Neural progenitor cell (in vitro differentiated cells): ENCODE data around the gene UQCC3. TPM values are rescaled to one million over a fixed set of nuclear protein-coding genes. Genes with fewer than 3 reads are reported as not detected.

Source experiments
- DNase-seq: peaks from one replicate; pipeline ENCODE4 v3.0.0-alpha.2; 2016; ENCODE audit warnings: low spot score
- H2AFZ ChIP-seq: fragments of 200-600 bp; sonication (generic); replicated peaks from 2 replicates; pipeline ENCODE4 v1.6.1; 2016; ENCODE audit warnings: antibody characterized with exemption
- H3F3A ChIP-seq: fragments of 200-600 bp; sonication (generic); 2 replicates; pipeline ENCODE4 v1.6.1; 2016; ENCODE audit warnings: antibody characterized with exemption, low read depth
- H3K27ac ChIP-seq: fragments of 200-600 bp; sonication (generic); 2 replicates; pipeline ENCODE4 v1.5.1; 2016; ENCODE audit warnings: mild to moderate bottlenecking
- H3K27me3 ChIP-seq: fragments of 200-600 bp; sonication (generic); 2 replicates; pipeline ENCODE4 v1.6.1; 2016; ENCODE audit warnings: mild to moderate bottlenecking, moderate library complexity
- H3K36me3 ChIP-seq: fragments of 200-600 bp; sonication (generic); 2 replicates; pipeline ENCODE4 v1.5.1; 2016
- H3K4me1 ChIP-seq: fragments of 200-600 bp; sonication (generic); 2 replicates; pipeline ENCODE4 v1.6.1; 2016; ENCODE audit warnings: mixed run types
- H3K4me2 ChIP-seq: fragments of 200-600 bp; sonication (generic); 2 replicates; pipeline ENCODE4 v1.6.1; 2016
- H3K4me3 ChIP-seq: fragments of 200-600 bp; sonication (generic); 2 replicates; pipeline ENCODE4 v1.5.1; 2016
- H3K79me2 ChIP-seq: fragments of 200-600 bp; sonication (generic); 2 replicates; pipeline ENCODE4 v1.6.1; 2016; ENCODE audit warnings: low read depth
- H3K9ac ChIP-seq: fragments of 200-600 bp; sonication (generic); 2 replicates; pipeline ENCODE4 v1.6.1; 2016
- H3K9me3 ChIP-seq: fragments of 200-600 bp; sonication (generic); 2 replicates; pipeline ENCODE4 v1.5.1; 2016; ENCODE audit warnings: low read depth
- H4K20me1 ChIP-seq: fragments of 200-600 bp; sonication (generic); 2 replicates; pipeline ENCODE4 v1.6.1; 2016; ENCODE audit warnings: low read depth
- H3K27ac Mint-ChIP-seq: 3 replicates; pipeline ENCODE4 v1.8.0; 2021; ENCODE audit warnings: mixed read lengths
- H3K27me3 Mint-ChIP-seq: 2 replicates; pipeline ENCODE4 v1.8.0; 2022; ENCODE audit warnings: low read depth, mild to moderate bottlenecking, inconsistent platforms, moderate library complexity, mixed read lengths; ENCODE audit not compliant: insufficient read depth
- H3K36me3 Mint-ChIP-seq: 3 replicates; pipeline ENCODE4 v1.8.0; 2021; ENCODE audit warnings: mixed read lengths
- H3K4me1 Mint-ChIP-seq: 3 replicates; pipeline ENCODE4 v1.8.0; 2021; ENCODE audit warnings: mixed read lengths
- H3K4me3 Mint-ChIP-seq: 3 replicates; pipeline ENCODE4 v1.8.0; 2021; ENCODE audit warnings: mild to moderate bottlenecking, moderate library complexity, mixed read lengths
- H3K9me3 Mint-ChIP-seq: 3 replicates; pipeline ENCODE4 v1.8.0; 2020; ENCODE audit warnings: mixed read lengths
- CTCF ChIP-seq: fragments of 200-600 bp; sonication (generic); IDR thresholded peaks from 2 replicates; pipeline ENCODE4 v1.5.1; 2017; ENCODE audit warnings: antibody characterized with exemption, mild to moderate bottlenecking
- EZH2 ChIP-seq: fragments of 200-600 bp; sonication (generic); IDR thresholded peaks from 2 replicates; pipeline ENCODE4 v1.6.1; 2017; ENCODE audit warnings: antibody characterized with exemption, mild to moderate bottlenecking, moderate library complexity
- EZH2phosphoT487 ChIP-seq: fragments of 200-600 bp; sonication (generic); IDR thresholded peaks from 2 replicates; pipeline ENCODE4 v1.6.1; 2017; ENCODE audit warnings: antibody characterized with exemption
- total RNA-seq: library from RNA; depleted of rRNA; stranded (reverse); fragments of >200 nt; gene quantifications from 2 replicates; pipeline ENCODE4 v1.2.3, GENCODE V29; 2015; ENCODE audit warnings: low replicate concordance

Gene UQCC3
- total RNA-seq, 1 donor from 2014 or later: 5.7 TPM

DNA sequence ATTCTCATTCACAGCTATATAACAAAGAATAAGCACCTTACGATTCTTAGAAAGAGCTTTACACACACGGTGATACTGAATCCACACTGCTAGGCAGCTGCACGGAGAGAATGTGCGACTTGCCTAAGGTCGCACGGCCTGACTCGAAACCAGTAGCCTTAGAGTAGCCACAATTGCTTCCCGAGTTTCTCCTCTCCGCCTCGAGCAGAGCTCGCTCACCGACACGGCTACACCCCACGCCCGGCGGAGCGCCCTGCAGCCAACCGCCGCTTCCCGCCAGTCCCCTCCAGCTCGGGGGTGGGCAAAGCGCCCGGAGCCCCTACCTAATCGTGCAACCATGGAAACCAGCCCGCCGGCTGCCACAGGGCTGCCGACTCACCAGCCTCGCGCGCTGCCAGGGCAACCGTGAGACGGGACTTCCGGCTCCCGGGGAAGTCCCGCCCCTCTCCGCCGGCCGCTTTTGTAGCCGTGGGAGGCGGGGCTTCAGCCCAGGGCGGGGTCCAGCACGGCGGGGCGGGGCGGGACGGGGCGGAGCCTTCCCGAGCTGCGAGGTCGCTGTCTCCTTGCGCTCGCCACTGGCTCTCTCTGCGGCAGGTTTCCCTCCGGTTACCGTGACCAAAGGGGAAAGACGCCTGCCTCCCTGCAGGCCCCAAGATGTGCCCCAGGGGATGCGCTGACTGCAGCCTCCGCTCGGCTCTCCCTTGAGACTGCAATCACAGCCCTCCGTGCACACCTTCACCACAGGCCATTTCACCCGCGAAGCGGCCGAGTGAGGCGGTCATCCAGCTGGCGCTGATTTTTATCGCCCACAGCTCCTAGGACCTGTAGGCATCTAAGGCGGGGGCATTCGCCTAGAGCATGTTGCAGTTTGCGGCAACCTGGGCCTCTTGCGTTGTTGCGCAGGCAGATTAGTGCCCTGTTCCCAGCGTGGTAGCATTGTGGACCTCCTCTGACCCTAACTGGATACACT lies 34.7 kb downstream of the UQCC3 start:
- Histone ChIP-seq H3K36me3 (no peaks in the 10 kb centered on the region), H3K79me2 (peaks cover 16% of the 10 kb centered on the region), H2AFZ (peak overlapping the region; percentile 66), H3K4me2 (peak overlapping the region; percentile 96), H3K9me3 (no peaks in the 10 kb centered on the region), H3K27me3 (no peaks in the 10 kb centered on the region), H3K4me3 (peak overlapping the region; percentile 60), H4K20me1 (no peaks in the 10 kb centered on the region), H3K9ac (peak overlapping the region; percentile 74), H3K4me1 (peaks cover 32% of the 10 kb centered on the region), H3F3A (peaks cover 56% of the 10 kb centered on the region), H3K27ac (peak overlapping the region; percentile 72)
- peaks cover 47% of the 10 kb centered on the region for H3K4me1 Mint-ChIP-seq
- DNase-seq: peak; percentile 99
- H3K27ac Mint-ChIP-seq: peak overlapping the region; percentile 95
- peaks cover 20% of the 10 kb centered on the region for H3K36me3 Mint-ChIP-seq
- peaks cover 8% of the 10 kb centered on the region for H3K27me3 Mint-ChIP-seq
- no peaks in the 10 kb centered on the region for H3K9me3 Mint-ChIP-seq
- peak overlapping the region; percentile 88 for H3K4me3 Mint-ChIP-seq
- no peak for TF ChIP-seq EZH2phosphoT487
- no peak for TF ChIP-seq EZH2
- no peak for TF ChIP-seq CTCF

DNA sequence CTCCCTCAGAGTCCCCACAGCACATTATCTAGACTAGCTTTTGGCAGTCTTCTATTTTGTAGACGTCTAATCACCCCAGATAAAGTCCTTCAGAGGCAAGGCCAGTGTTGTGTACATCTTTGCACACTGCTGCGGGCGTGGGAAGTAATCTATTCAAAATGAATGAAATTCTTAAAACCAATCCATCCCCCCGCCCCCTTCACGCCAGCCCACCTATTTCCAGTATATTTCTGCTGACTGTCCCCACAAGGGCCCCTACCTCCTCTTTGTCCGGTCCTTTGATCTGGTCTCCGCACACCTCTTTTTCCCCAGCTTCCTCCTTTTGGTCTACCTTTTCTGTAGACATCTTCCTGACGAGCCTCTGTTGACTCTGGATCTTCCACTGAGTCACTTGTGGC lies 35.4 kb downstream of the UQCC3 start:
- H3K27ac ChIP-seq: peak overlapping the region; percentile 72
- no peak for TF ChIP-seq CTCF
- TF ChIP-seq EZH2phosphoT487: no peak
- no peak for TF ChIP-seq EZH2
- peak overlapping the region; percentile 96 for H3K4me2 ChIP-seq
- peaks cover 16% of the 10 kb centered on the region for H3K79me2 ChIP-seq
- no peak for DNase-seq
- Mint-ChIP-seq H3K4me3 (peak overlapping the region; percentile 88), H3K4me1 (peaks cover 47% of the 10 kb centered on the region), H3K27ac (peak overlapping the region; percentile 85), H3K36me3 (peaks cover 18% of the 10 kb centered on the region), H3K27me3 (peaks cover 8% of the 10 kb centered on the region), H3K9me3 (no peaks in the 10 kb centered on the region)
- no peaks in the 10 kb centered on the region for H3K36me3 ChIP-seq
- H3K27me3 ChIP-seq: no peaks in the 10 kb centered on the region
- H2AFZ ChIP-seq: peak overlapping the region; percentile 7
- no peak overlapping the region for H3K9ac ChIP-seq
- H3K4me3 ChIP-seq: peak overlapping the region; percentile 60
- H4K20me1 ChIP-seq: no peaks in the 10 kb centered on the region
- H3K9me3 ChIP-seq: no peaks in the 10 kb centered on the region
- H3F3A ChIP-seq: peaks cover 63% of the 10 kb centered on the region
- H3K4me1 ChIP-seq: peaks cover 32% of the 10 kb centered on the region

- H3K27me3 Mint-ChIP-seq: peaks cover 8% of the 10 kb centered on the region
- Histone ChIP-seq H4K20me1 (no peaks in the 10 kb centered on the region), H3F3A (peaks cover 66% of the 10 kb centered on the region), H3K4me1 (peaks cover 32% of the 10 kb centered on the region), H2AFZ (peak within 1 kb of the TSS; percentile 7), H3K79me2 (peaks cover 16% of the 10 kb centered on the region), H3K27ac (peak within 1 kb of the TSS; percentile 72), H3K9me3 (no peaks in the 10 kb centered on the region), H3K27me3 (no peaks in the 10 kb centered on the region), H3K4me2 (peak within 1 kb of the TSS; percentile 96), H3K36me3 (no peaks in the 10 kb centered on the region), H3K9ac (no peak within 1 kb of the TSS), H3K4me3 (peak within 1 kb of the TSS; percentile 65)
- peak within 1 kb of the TSS; percentile 97 for H3K27ac Mint-ChIP-seq
- H3K36me3 Mint-ChIP-seq: peaks cover 19% of the 10 kb centered on the region
- no peaks in the 10 kb centered on the region for H3K9me3 Mint-ChIP-seq
- TF ChIP-seq EZH2phosphoT487 (no peak), CTCF (no peak), EZH2 (no peak)
- H3K4me3 Mint-ChIP-seq: peak within 1 kb of the TSS; percentile 88
- peak; percentile 85 for DNase-seq
- H3K4me1 Mint-ChIP-seq: peaks cover 47% of the 10 kb centered on the region
Measured at GRCh38 chr11:62707277-62707861, 35.9 kb downstream of the UQCC3 start, which contains the start of the genes BSCL2 and GNG3. Gene BSCL2 (minus strand): TSS chr11:62707424. CDS start chr11:62707195, 229 bp downstream. Gene GNG3 (plus strand): TSS chr11:62707676. CDS start chr11:62708296, 620 bp downstream.
